ENCODE measurements around the gene VPREB3.

- TF ChIP-seq USF1 (IDR thresholded peaks at IDR 0.05): no peak
- TF ChIP-seq RAD21 (IDR thresholded peaks at IDR 0.05; ENCODE audit: low read depth): no peak
- TF ChIP-seq YY1 (IDR thresholded peaks at IDR 0.05; ENCODE audit: low read depth): no peak
- TF ChIP-seq NFIC (IDR thresholded peaks at IDR 0.05): no peak
- no peak for TF ChIP-seq MAX (IDR thresholded peaks at IDR 0.05)
Observed at GRCh38 chr22:23787910-23788309, 33.7 kb upstream of the VPREB3 start.
